ENCODE results near the gene CUX1. TPM values are rescaled to one million over a fixed set of nuclear protein-coding genes. Genes with fewer than 3 reads are reported as not detected.

Gene CUX1
- total RNA-seq, 1 experiment from 2014 or later: 92.4 TPM

DNA sequence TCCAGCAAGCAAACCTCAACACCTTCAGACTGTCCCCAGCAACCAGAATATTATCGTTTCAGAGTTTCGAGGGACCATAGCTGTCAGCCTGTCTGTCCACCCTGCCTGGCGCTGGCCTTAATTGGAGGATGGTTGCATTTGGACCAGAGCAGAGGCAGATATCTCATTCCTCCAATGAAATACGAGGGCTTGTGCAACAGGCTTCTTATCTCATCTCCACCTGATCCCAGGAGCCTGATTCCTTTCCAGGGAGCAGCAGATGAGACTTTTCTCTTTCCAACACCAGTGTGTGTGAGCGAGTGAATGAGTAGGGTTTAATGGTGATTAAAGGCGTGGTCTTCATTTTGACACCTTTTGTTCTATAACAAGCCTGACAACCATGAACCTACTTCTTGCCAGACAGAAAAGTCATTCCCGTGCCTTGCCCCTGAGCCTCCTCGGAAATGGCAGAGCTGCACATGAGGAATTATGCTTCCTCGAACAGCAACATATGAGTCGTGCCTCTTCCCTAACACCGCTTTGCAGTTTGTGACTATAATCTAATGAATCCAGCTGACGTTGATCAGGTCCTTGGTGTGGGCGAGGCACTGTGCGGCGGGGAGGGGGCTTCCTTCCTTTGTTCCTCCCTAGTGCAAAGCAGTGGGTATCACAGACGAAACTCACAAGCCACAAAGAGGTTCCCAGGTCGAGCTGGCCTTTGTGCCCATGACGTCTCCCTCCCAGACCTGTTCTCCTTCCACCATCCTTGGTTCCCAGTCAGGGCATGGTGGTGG lies 147.4 kb downstream of the CUX1 start:
- Histone ChIP-seq H2AFZ (ENCODE audit: low read length) (no peak overlapping the region), H4K20me1 (ENCODE audit: insufficient read depth, low read depth, low read length) (no peaks in the 10 kb centered on the region), H3K9me2 (replicated peaks; ENCODE audit: insufficient read depth, low read length) (no peaks in the 10 kb centered on the region), H3K27me3 (ENCODE audit: low read length) (no peaks in the 10 kb centered on the region), H3K4me2 (ENCODE audit: low read depth, low read length, poor library complexity, severe bottlenecking) (no peak overlapping the region), H3K4me1 (ENCODE audit: low read length) (peaks cover 33% of the 10 kb centered on the region), H3K4me3 (ENCODE audit: low read length) (no peak overlapping the region), H3K27ac (ENCODE audit: low read length) (no peak overlapping the region), H3K79me2 (ENCODE audit: low read length) (peaks cover 89% of the 10 kb centered on the region), H3K36me3 (ENCODE audit: insufficient read depth, low read length) (no peaks in the 10 kb centered on the region; the same call in 1 of the 2 replicates), H3K9me3 (ENCODE audit: low read length) (no peaks in the 10 kb centered on the region), H3K9ac (ENCODE audit: low read length) (no peak overlapping the region)
- DNase-seq: no peak

DNA sequence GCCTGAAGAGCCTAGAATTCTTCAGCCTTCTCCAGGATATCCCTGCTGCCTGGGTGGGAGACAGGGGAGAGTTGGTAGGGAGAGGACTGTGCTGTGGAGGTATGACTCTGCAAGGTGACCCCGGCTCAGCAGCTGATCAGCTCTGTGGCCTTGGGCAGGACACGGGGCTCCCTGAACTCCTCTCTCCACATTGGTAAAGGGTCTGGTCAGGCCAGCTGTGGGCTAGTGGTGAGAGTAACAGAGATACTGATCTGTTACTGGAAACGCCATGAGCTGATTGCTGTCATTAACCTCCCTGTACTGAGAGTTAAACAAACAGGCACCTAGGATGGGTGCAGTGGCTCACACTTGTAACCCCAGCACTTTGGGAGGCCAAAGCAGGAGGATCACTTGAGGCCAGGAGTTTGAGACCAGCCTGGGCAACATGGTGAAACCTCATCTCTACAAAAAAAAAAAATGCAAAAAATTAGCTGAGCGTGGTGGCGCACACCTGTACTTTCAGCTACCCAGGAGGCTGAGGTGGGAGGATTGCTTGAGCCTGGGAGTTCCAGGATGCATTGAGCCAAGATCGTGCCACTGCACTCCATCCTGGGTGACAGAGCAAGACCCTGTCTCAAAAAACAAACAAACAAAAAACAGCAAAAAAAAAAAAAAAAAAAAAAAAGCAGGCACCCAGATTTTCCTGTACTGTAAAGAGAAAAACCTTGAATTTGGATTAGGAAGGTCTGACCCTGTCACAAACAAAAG lies 151.5 kb downstream of the CUX1 start:
- Histone ChIP-seq H3K4me1 (ENCODE audit: low read length) (peaks cover 39% of the 10 kb centered on the region), H2AFZ (ENCODE audit: low read length) (no peak overlapping the region), H3K27ac (ENCODE audit: low read length) (peak overlapping the region; percentile 74), H3K79me2 (ENCODE audit: low read length) (peaks cover 77% of the 10 kb centered on the region), H3K4me3 (ENCODE audit: low read length) (no peak overlapping the region), H3K36me3 (ENCODE audit: insufficient read depth, low read length) (no peaks in the 10 kb centered on the region), H4K20me1 (ENCODE audit: insufficient read depth, low read depth, low read length) (no peaks in the 10 kb centered on the region), H3K9ac (ENCODE audit: low read length) (peak overlapping the region; percentile 19; the same call in 1 of the 2 replicates), H3K9me2 (replicated peaks; ENCODE audit: insufficient read depth, low read length) (no peaks in the 10 kb centered on the region), H3K4me2 (ENCODE audit: low read depth, low read length, poor library complexity, severe bottlenecking) (peak overlapping the region; percentile 12), H3K9me3 (ENCODE audit: low read length) (no peaks in the 10 kb centered on the region), H3K27me3 (ENCODE audit: low read length) (no peaks in the 10 kb centered on the region)
- DNase-seq: no peak

DNA sequence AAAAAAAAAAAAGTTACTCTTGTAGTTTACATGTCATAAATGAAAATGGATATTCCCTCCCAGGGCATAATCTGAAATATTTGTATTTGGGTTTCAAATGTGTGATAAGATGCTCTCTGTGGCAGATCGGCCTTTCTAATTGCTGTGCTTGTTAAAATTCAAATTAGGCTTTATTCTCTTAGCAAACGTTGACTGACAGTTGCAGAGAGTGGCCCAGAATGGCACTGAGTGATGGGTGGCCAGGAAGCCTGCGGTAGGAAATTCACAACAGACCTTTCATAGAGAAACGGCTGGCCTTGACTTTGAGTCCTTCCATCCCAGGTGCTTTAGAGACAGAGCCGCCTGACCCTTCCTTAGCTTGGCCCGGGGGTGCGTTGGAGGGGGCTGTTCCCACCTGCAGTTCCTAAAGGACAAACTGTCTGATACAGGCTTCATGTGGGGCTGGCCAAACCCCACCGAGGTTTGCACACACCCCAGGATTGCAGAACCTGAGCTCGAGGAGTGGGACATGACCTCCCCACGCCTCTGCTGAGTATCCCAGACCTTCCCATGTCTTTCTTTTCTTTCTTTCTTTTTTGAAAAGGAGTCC lies 152.7 kb downstream of the CUX1 start:
- H4K20me1 ChIP-seq (ENCODE audit: insufficient read depth, low read depth, low read length): no peaks in the 10 kb centered on the region
- H3K79me2 ChIP-seq (ENCODE audit: low read length): peaks cover 77% of the 10 kb centered on the region
- H3K4me1 ChIP-seq (ENCODE audit: low read length): peaks cover 51% of the 10 kb centered on the region
- peak overlapping the region; percentile 74 for H3K27ac ChIP-seq (ENCODE audit: low read length)
- H2AFZ ChIP-seq (ENCODE audit: low read length): no peak overlapping the region
- no peaks in the 10 kb centered on the region for H3K9me3 ChIP-seq (ENCODE audit: low read length)
- no peaks in the 10 kb centered on the region for H3K9me2 ChIP-seq (replicated peaks; ENCODE audit: insufficient read depth, low read length)
- H3K4me3 ChIP-seq (ENCODE audit: low read length): no peak overlapping the region
- no peak overlapping the region for H3K9ac ChIP-seq (ENCODE audit: low read length)
- H3K4me2 ChIP-seq (ENCODE audit: low read depth, low read length, poor library complexity, severe bottlenecking): peak overlapping the region; percentile 12
- DNase-seq: no peak
- H3K27me3 ChIP-seq (ENCODE audit: low read length): no peaks in the 10 kb centered on the region
- no peaks in the 10 kb centered on the region for H3K36me3 ChIP-seq (ENCODE audit: insufficient read depth, low read length)

GRCh38 chr7:101970801-101971200 lies 153.4 kb downstream of the CUX1 start:
- Histone ChIP-seq H3K9me2 (replicated peaks; ENCODE audit: insufficient read depth, low read length) (no peaks in the 10 kb centered on the region), H4K20me1 (ENCODE audit: insufficient read depth, low read depth, low read length) (no peaks in the 10 kb centered on the region), H3K79me2 (ENCODE audit: low read length) (peaks cover 79% of the 10 kb centered on the region), H3K4me2 (ENCODE audit: low read depth, low read length, poor library complexity, severe bottlenecking) (no peak overlapping the region), H3K36me3 (ENCODE audit: insufficient read depth, low read length) (no peaks in the 10 kb centered on the region), H3K9me3 (ENCODE audit: low read length) (no peaks in the 10 kb centered on the region), H3K27me3 (ENCODE audit: low read length) (no peaks in the 10 kb centered on the region), H3K9ac (ENCODE audit: low read length) (no peak overlapping the region), H3K4me3 (ENCODE audit: low read length) (no peak overlapping the region), H3K4me1 (ENCODE audit: low read length) (peaks cover 58% of the 10 kb centered on the region), H3K27ac (ENCODE audit: low read length) (0 out of 2 replicates have a peak overlapping the region, but pooled peaks have one; percentile 15), H2AFZ (ENCODE audit: low read length) (no peak overlapping the region)
- no peak for DNase-seq

DNA sequence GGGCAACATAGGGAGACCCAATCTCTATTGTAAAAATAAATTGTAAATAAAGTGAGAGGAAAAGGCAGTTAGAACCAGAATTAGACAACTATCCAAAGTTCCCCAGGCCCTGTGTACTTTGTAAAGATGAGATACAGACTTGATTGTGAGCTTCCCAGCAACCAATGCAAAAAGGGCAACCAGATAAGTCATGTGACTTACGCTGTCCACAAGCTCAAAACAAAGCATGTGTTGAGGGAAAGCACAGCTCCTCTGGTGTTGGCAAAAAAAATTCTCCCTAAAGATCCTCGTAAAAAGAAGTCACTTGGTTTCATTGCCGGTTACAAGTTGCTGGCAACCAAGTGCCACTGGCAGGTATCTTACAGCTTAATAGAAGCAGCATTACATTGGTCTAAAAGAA lies 154.0 kb downstream of the CUX1 start:
- no peak overlapping the region for H2AFZ ChIP-seq (ENCODE audit: low read length)
- H4K20me1 ChIP-seq (ENCODE audit: insufficient read depth, low read depth, low read length): no peaks in the 10 kb centered on the region

DNA sequence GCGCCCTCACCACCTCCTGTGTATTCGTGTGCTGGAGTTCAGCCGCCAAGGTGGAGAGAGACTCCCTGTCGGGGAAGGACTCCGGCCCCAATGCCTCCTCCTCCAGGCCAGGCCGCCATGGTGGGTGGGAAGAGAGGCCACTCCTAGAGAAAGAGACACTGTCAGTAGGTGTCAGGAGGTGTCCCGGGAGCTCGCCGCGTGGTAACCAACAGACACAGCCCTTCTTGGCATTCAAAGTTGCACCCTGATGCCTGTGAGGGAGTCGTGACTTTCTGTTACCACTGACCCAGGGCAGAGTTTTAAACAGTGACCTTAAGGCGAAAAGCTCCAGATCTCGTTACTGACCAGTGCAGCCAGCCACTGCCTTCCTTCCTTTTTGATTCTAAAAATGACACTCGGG lies 155.2 kb downstream of the CUX1 start:
- Histone ChIP-seq H3K79me2 (ENCODE audit: low read length) (peaks cover 79% of the 10 kb centered on the region), H3K27me3 (ENCODE audit: low read length) (no peaks in the 10 kb centered on the region), H3K4me3 (ENCODE audit: low read length) (no peak overlapping the region), H3K9me2 (replicated peaks; ENCODE audit: insufficient read depth, low read length) (no peaks in the 10 kb centered on the region), H3K9me3 (ENCODE audit: low read length) (no peaks in the 10 kb centered on the region), H3K36me3 (ENCODE audit: insufficient read depth, low read length) (no peaks in the 10 kb centered on the region), H3K27ac (ENCODE audit: low read length) (no peak overlapping the region), H3K4me2 (ENCODE audit: low read depth, low read length, poor library complexity, severe bottlenecking) (no peak overlapping the region), H2AFZ (ENCODE audit: low read length) (no peak overlapping the region), H4K20me1 (ENCODE audit: insufficient read depth, low read depth, low read length) (no peaks in the 10 kb centered on the region), H3K4me1 (ENCODE audit: low read length) (peaks cover 62% of the 10 kb centered on the region), H3K9ac (ENCODE audit: low read length) (no peak overlapping the region)
- no peak for DNase-seq

More for the DNA sequence above, 154.0 kb downstream of the CUX1 start:
- DNase-seq: no peak
- H3K9me3 ChIP-seq (ENCODE audit: low read length): no peaks in the 10 kb centered on the region
- no peak overlapping the region for H3K4me3 ChIP-seq (ENCODE audit: low read length)
- no peaks in the 10 kb centered on the region for H3K27me3 ChIP-seq (ENCODE audit: low read length)
- H3K9me2 ChIP-seq (replicated peaks; ENCODE audit: insufficient read depth, low read length): no peaks in the 10 kb centered on the region
- H3K27ac ChIP-seq (ENCODE audit: low read length): no peak overlapping the region
- H3K79me2 ChIP-seq (ENCODE audit: low read length): peaks cover 79% of the 10 kb centered on the region
- H3K4me2 ChIP-seq (ENCODE audit: low read depth, low read length, poor library complexity, severe bottlenecking): no peak overlapping the region
- H3K36me3 ChIP-seq (ENCODE audit: insufficient read depth, low read length): no peaks in the 10 kb centered on the region
- H3K4me1 ChIP-seq (ENCODE audit: low read length): peaks cover 65% of the 10 kb centered on the region
- no peak overlapping the region for H3K9ac ChIP-seq (ENCODE audit: low read length)

DNA sequence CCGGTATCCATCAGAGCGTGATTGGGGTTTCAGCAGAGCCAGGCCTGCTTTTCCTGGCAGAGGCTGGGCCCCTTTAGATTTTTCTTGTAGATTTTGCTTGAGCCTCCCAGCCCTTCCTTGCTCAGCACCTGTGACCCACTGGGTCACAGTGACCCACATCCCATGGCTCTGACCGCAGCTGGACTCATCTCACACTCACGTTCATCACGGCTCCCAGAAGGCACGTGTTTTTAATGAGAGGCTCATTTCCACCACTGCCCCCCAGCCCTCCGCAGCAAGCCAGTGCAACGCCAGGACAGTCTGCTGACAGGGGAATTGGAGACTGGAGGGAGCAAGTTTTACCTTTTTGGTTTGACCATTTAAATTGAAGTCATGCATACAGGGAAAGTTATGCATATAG lies 155.7 kb downstream of the CUX1 start:
- peaks cover 77% of the 10 kb centered on the region for H3K79me2 ChIP-seq (ENCODE audit: low read length)
- no peak overlapping the region for H3K9ac ChIP-seq (ENCODE audit: low read length)
- no peak overlapping the region for H2AFZ ChIP-seq (ENCODE audit: low read length)
- H3K27me3 ChIP-seq (ENCODE audit: low read length): no peaks in the 10 kb centered on the region
- no peaks in the 10 kb centered on the region for H4K20me1 ChIP-seq (ENCODE audit: insufficient read depth, low read depth, low read length)
- H3K36me3 ChIP-seq (ENCODE audit: insufficient read depth, low read length): no peaks in the 10 kb centered on the region
- H3K4me1 ChIP-seq (ENCODE audit: low read length): peaks cover 57% of the 10 kb centered on the region
- no peaks in the 10 kb centered on the region for H3K9me2 ChIP-seq (replicated peaks; ENCODE audit: insufficient read depth, low read length)
- no peak for DNase-seq
- no peak overlapping the region for H3K4me2 ChIP-seq (ENCODE audit: low read depth, low read length, poor library complexity, severe bottlenecking)
- no peak overlapping the region for H3K4me3 ChIP-seq (ENCODE audit: low read length)
- H3K27ac ChIP-seq (ENCODE audit: low read length): 0 out of 2 replicates have a peak overlapping the region, but pooled peaks have one; percentile 65
- no peaks in the 10 kb centered on the region for H3K9me3 ChIP-seq (ENCODE audit: low read length)

DNA sequence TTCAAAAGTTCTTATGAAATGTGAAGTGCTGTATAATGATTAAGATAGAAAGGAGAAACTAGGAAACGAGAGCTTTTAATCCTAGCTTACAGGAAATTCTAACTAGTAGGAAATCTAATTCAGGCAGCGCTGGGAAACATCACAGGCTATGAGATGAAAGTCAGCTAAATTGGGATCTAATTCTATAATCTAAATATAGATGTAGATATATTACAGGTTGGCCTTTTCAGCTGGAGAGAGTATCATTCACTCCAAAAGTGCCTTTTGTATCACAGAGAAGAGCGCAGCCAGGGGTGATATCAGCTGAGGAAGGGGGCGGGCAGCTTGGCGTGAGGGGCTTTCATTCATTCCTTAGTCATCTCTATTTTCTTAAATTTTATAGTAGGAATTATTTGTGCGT lies 157.0 kb downstream of the CUX1 start:
- Histone ChIP-seq H3K9me2 (replicated peaks; ENCODE audit: insufficient read depth, low read length) (no peaks in the 10 kb centered on the region), H3K27ac (ENCODE audit: low read length) (peak overlapping the region; percentile 65), H4K20me1 (ENCODE audit: insufficient read depth, low read depth, low read length) (no peaks in the 10 kb centered on the region), H3K27me3 (ENCODE audit: low read length) (no peaks in the 10 kb centered on the region), H3K4me2 (ENCODE audit: low read depth, low read length, poor library complexity, severe bottlenecking) (no peak overlapping the region), H3K36me3 (ENCODE audit: insufficient read depth, low read length) (no peaks in the 10 kb centered on the region), H3K9ac (ENCODE audit: low read length) (peak overlapping the region; percentile 11; the same call in 1 of the 2 replicates), H3K9me3 (ENCODE audit: low read length) (no peaks in the 10 kb centered on the region), H3K4me3 (ENCODE audit: low read length) (no peak overlapping the region), H2AFZ (ENCODE audit: low read length) (no peak overlapping the region), H3K79me2 (ENCODE audit: low read length) (peaks cover 75% of the 10 kb centered on the region), H3K4me1 (ENCODE audit: low read length) (peaks cover 53% of the 10 kb centered on the region)
- no peak for DNase-seq

Data from Karpas-422 (cell line).